Thoracic aorta (tissue), 2 donors: Measurements from ENCODE around the gene CNN2. TPM values are rescaled to one million over a fixed set of nuclear protein-coding genes. Genes with fewer than 3 reads are reported as not detected.

ENCODE experiments used
- ATAC-seq: fragments of 150-250 bp; one replicate; pipeline ENCODE4 v1.8.0; 2017; ENCODE audit warnings: low read depth; ENCODE audit not compliant: insufficient number of reproducible peaks, low FRiP score
- DNase-seq: peaks from one replicate; pipeline ENCODE4 v3.0.0-alpha.2; 2020; ENCODE audit warnings: low spot score
- H3K27ac ChIP-seq, 2 donors: fragments of 200-600 bp; sonication (generic); 1 replicate in 1 of 2; 2 replicates in 1 of 2; pipeline ENCODE4 v1.5.1; 2016; ENCODE audit warnings: mild to moderate bottlenecking in 2 of 2, moderate library complexity in 2 of 2
- H3K27me3 ChIP-seq: fragments of 200-600 bp; sonication (generic); replicated peaks from 2 replicates; pipeline ENCODE4 v1.6.0; 2016; ENCODE audit warnings: mild to moderate bottlenecking; ENCODE audit not compliant: insufficient read depth
- H3K36me3 ChIP-seq: fragments of 200-600 bp; sonication (generic); one replicate; pipeline ENCODE4 v1.5.1; 2016
- H3K4me1 ChIP-seq, 2 donors: fragments of 200-600 bp; sonication (generic); 1 replicate in 1 of 2; 2 replicates in 1 of 2; pipeline versions ENCODE4 v1.5.1 to v1.6.0; 2016; ENCODE audit warnings: low read depth in 2 of 2, mild to moderate bottlenecking in 1 of 2; ENCODE audit not compliant: control insufficient read depth in 1 of 2
- H3K4me3 ChIP-seq: fragments of 200-600 bp; sonication (generic); 2 replicates; pipeline ENCODE4 v1.5.1; 2016; ENCODE audit warnings: mild to moderate bottlenecking
- H3K9me3 ChIP-seq: fragments of 200-600 bp; sonication (generic); 2 replicates; pipeline ENCODE4 v1.5.1; 2016
- total RNA-seq, 2 donors: library from RNA; depleted of rRNA; stranded (reverse); fragments of >200 nt; gene quantifications; one replicate each; pipeline versions ENCODE4 v1.1.0 to v1.2.3, GENCODE V29; 2016
- TF ChIP-seq, protein P1 (sequence below): fragments of 200-600 bp; sonication (generic); IDR thresholded peaks from one replicate; pipeline ENCODE4 v1.5.1; 2019; ENCODE audit warnings: antibody characterized with exemption

CNN2 gene
- total RNA-seq, 2 donors from 2014 or later: 96.9 to 193 TPM

DNA sequence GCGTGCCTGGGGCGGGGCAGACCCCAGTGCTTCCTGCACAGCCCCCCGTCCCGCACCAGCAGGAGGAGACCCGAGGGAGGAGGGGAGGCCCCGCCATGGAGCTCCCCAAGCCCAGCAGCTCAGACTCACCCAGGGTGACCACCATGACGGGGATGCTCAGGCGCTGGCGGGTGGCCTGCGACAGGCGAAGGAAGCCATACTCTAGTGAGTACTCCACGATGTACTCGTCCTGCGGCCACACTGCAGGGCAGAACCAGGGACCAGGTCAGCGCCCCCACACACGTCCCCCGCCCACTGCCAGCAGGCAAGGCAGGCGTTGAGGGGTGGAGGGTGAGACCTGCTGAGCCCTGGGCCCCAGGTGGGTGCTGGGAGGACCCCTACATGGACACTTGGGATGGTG is 14.1 kb upstream of the CNN2 start:
- H3K27me3 ChIP-seq: no peaks in the 10 kb centered on the region
- H3K4me3 ChIP-seq: no peak overlapping the region
- ATAC-seq (no peak), DNase-seq (no peak)
- H3K4me1 ChIP-seq: peaks cover 17 to 19% of the 10 kb centered on the region in 2 donors
- peaks cover 45% of the 10 kb centered on the region for H3K36me3 ChIP-seq
- TF ChIP-seq, protein P1, sequence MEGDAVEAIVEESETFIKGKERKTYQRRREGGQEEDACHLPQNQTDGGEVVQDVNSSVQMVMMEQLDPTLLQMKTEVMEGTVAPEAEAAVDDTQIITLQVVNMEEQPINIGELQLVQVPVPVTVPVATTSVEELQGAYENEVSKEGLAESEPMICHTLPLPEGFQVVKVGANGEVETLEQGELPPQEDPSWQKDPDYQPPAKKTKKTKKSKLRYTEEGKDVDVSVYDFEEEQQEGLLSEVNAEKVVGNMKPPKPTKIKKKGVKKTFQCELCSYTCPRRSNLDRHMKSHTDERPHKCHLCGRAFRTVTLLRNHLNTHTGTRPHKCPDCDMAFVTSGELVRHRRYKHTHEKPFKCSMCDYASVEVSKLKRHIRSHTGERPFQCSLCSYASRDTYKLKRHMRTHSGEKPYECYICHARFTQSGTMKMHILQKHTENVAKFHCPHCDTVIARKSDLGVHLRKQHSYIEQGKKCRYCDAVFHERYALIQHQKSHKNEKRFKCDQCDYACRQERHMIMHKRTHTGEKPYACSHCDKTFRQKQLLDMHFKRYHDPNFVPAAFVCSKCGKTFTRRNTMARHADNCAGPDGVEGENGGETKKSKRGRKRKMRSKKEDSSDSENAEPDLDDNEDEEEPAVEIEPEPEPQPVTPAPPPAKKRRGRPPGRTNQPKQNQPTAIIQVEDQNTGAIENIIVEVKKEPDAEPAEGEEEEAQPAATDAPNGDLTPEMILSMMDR: no peak
- no peak overlapping the region for H3K27ac ChIP-seq
- no peaks in the 10 kb centered on the region for H3K9me3 ChIP-seq

DNA sequence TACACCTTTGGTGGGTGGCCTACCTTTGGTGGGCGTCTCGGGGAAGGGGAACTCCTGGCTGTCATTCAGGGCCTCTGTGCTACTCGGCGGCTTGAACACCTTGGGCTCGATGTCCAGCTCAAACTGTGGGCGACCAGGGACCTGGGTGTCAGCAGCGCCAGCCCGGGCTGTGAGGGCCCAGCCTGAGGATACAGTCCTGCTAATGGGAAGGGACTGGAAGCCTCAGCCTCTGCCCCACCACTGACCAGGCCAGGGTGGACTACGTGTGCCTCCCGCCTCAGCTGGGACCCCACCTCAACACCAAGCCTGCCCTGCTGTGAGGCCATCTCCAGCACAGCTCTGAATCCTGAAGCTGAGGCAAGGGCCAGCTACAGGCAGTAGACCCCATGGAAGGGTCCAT is 13.2 kb upstream of the CNN2 start:
- no peak overlapping the region for H3K27ac ChIP-seq
- TF ChIP-seq, protein P1: no peak
- H3K9me3 ChIP-seq: no peaks in the 10 kb centered on the region
- ATAC-seq: no peak
- H3K4me3 ChIP-seq: no peak overlapping the region
- peaks cover 26 to 28% of the 10 kb centered on the region in 2 donors for H3K4me1 ChIP-seq
- peaks cover 45% of the 10 kb centered on the region for H3K36me3 ChIP-seq
- no peaks in the 10 kb centered on the region for H3K27me3 ChIP-seq
- no peak for DNase-seq

DNA sequence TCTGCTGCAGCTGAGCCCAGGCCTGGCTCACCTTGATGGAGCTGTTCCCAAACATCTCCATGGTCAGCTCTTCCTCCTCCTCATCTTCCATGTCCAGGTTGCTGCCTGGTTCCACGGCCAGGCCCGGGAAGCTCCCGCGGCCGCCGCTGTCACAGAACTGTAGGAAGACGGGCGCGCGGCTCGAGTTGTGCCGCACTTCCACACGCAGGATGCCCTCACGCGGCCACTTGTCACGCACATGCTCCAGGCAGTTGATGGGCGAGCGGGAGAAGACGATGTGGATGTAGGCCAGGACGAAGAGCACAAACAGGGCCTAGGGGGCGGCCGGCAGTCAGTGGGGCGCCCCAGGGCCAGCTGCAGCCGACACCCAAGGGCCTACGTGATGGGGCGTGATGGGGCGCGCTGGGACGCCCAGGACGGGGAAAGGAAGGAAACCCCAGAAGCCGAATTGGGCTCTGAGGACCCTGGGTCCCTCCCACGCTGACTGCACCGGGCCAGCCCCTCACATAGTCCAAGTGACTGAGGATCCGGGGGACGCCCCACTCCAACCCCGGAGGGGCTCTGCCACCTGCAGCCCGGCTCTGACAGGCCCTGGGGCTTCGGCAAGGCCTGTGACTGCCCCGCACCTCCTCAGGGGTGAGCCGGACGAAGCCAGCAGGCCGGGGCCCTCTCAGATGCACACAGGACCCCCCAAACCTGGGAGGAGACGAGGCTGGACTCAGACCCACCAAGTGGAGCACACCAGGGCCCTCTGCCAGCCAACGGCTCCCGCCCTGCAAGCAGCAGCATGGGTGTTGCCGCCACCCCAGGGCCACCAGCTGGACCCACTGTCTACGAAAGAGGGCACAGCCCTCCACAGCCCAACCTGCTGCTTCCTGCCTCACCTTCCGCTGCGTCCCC is 12.0 kb upstream of the CNN2 start:
- H3K36me3 ChIP-seq: peaks cover 45% of the 10 kb centered on the region
- no peaks in the 10 kb centered on the region for H3K9me3 ChIP-seq
- peaks cover 38 to 40% of the 10 kb centered on the region in 2 donors for H3K4me1 ChIP-seq
- H3K27ac ChIP-seq: no peak overlapping the region
- ATAC-seq: no peak
- no peak overlapping the region for H3K4me3 ChIP-seq
- no peak for DNase-seq
- H3K27me3 ChIP-seq: no peaks in the 10 kb centered on the region
- TF ChIP-seq, protein P1: no peak

DNA sequence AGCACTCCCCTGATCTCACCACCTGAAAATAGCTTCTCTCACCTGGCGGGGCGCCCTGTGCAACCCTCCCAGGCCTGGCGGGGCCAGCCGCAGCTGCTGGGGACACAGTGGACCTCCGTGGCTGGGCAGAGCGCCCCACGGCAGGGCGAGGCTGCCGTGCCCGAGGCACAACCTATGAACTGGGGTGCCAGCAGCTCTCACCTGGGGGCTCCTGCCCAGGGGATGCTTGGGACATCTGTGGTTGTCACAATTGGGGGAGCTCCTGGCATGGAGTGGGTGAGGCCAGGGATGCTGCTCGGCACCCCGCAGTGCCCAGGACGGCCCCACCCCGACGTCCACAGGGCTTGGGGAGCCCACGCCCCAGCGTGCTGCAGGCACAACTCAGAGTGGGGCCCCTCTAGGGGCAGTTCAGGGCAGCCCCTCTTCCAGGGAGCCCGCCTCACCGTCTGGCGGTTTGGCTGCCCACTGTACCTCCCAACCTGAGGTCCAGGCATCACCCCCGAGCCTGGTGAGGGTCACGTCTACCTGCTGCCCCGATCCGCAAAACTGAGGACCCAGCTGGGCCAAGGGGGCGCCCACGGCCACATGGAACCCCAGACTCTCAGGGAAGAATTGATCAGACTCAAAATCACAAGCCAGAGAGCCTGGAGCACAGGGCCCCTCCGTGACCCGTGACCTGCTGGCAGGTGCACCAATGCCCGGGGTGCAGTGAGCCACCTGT is 11.2 kb upstream of the CNN2 start:
- Histone ChIP-seq H3K4me3 (no peak overlapping the region), H3K9me3 (no peaks in the 10 kb centered on the region), H3K4me1 (peaks cover 43 to 48% of the 10 kb centered on the region in 2 donors), H3K36me3 (peaks cover 39% of the 10 kb centered on the region), H3K27ac (no peak overlapping the region), H3K27me3 (no peaks in the 10 kb centered on the region)
- DNase-seq (no peak), ATAC-seq (no peak)
- TF ChIP-seq, protein P1: no peak
